ENCODE measurements around the gene SLC7A9.
"Not testable (repeated sequence)": the region's sequence is repeated elsewhere in the genome, so short reads cannot be mapped to it uniquely, and the experiment has no call there.

The SLC7A9 gene

GRCh38 chr19:32824191-32824751, 45.3 kb downstream of the SLC7A9 start:
- DNase-seq = no peak

- DNase-seq = no peak
Measured at GRCh38 chr19:32823747-32824102, 45.8 kb downstream of the SLC7A9 start.

GRCh38 chr19:32822916-32823746, 46.4 kb downstream of the SLC7A9 start:
- no peak for DNase-seq

GRCh38 chr19:32819419-32820400, 49.9 kb downstream of the SLC7A9 start:
- DNase-seq = no peak

GRCh38 chr19:32818536-32818935, 51.0 kb downstream of the SLC7A9 start:
- no peak for DNase-seq

GRCh38 chr19:32817569-32818476, 51.7 kb downstream of the SLC7A9 start:
- no peak for DNase-seq

GRCh38 chr19:32816555-32817099, 52.9 kb downstream of the SLC7A9 start:
- no peak for DNase-seq

GRCh38 chr19:32814624-32815023, 54.9 kb downstream of the SLC7A9 start:
- no peak for DNase-seq

GRCh38 chr19:32813862-32814425, 55.6 kb downstream of the SLC7A9 start:
- no peak for DNase-seq

- DNase-seq = no peak
Measured at GRCh38 chr19:32812571-32812970, 57.0 kb downstream of the SLC7A9 start.

- DNase-seq = no peak
Measured at GRCh38 chr19:32812036-32812435, 57.5 kb downstream of the SLC7A9 start.

- DNase-seq = no peak
Measured at GRCh38 chr19:32811151-32811550, 58.4 kb downstream of the SLC7A9 start.

GRCh38 chr19:32810452-32810851, 59.1 kb downstream of the SLC7A9 start:
- no peak for DNase-seq

- DNase-seq = no peak
Measured at GRCh38 chr19:32809754-32810153, 59.8 kb downstream of the SLC7A9 start.

GRCh38 chr19:32809254-32809653, 60.3 kb downstream of the SLC7A9 start:
- no peak for DNase-seq

- no peak for DNase-seq
Measured at GRCh38 chr19:32808236-32808635, 61.3 kb downstream of the SLC7A9 start.

GRCh38 chr19:32802840-32803239, 66.7 kb downstream of the SLC7A9 start:
- DNase-seq = no peak

GRCh38 chr19:32800754-32801153, 68.8 kb downstream of the SLC7A9 start:
- no peak for DNase-seq

GRCh38 chr19:32800191-32800590, 69.4 kb downstream of the SLC7A9 start:
- no peak for DNase-seq

- no peak for DNase-seq
Measured at GRCh38 chr19:32798201-32798600, 71.4 kb downstream of the SLC7A9 start.

GRCh38 chr19:32789429-32789828, 80.1 kb downstream of the SLC7A9 start:
- DNase-seq = no peak

GRCh38 chr19:32787895-32788294, 81.7 kb downstream of the SLC7A9 start:
- DNase-seq = not testable (repeated sequence)

Measured in stimulated activated CD4-positive, alpha-beta T cell treated with anti-CD3 and anti-CD28 coated beads, Interleukin-2, amount 100 ng/mL, for 24 hours (primary cell).